Measurements from ENCODE around the gene DZIP1L. TPM values are rescaled to one million over a fixed set of nuclear protein-coding genes. Genes with fewer than 3 reads are reported as not detected.

The DZIP1L gene
- total RNA-seq, 2 donors from 2014 or later = 32.0 to 32.5 TPM

GRCh38 chr3:138059261-138059660 lies 56.1 kb downstream of the DZIP1L start:
- Histone ChIP-seq H3K4me3 (ENCODE audit: low read length) (no peak overlapping the region), H3K9me3 (ENCODE audit: control insufficient read depth, low read length) (no peaks in the 10 kb centered on the region), H3K4me1 (ENCODE audit: control insufficient read depth, insufficient read depth, low read length) (no peaks in the 10 kb centered on the region), H3K36me3 (ENCODE audit: control insufficient read depth, insufficient read depth, low read length) (peaks cover 63% of the 10 kb centered on the region), H3K27ac (ENCODE audit: low read depth, low read length) (no peak overlapping the region), H3K27me3 (ENCODE audit: control insufficient read depth, insufficient read depth, low read length, poor library complexity, severe bottlenecking) (no peaks in the 10 kb centered on the region), H3K9ac (ENCODE audit: extremely low read depth, low read length, poor library complexity, severe bottlenecking) (no peak overlapping the region)
- Mint-ChIP-seq H3K4me3 (no peak overlapping the region), H3K36me3 (ENCODE audit: low read depth) (peaks cover 25% of the 10 kb centered on the region), H3K27ac (no peak overlapping the region), H3K9me3 (no peaks in the 10 kb centered on the region), H3K27me3 (ENCODE audit: insufficient read depth) (no peaks in the 10 kb centered on the region), H3K4me1 (no peaks in the 10 kb centered on the region)
- no peak for TF ChIP-seq CTCF (conservative IDR thresholded peaks at IDR 0.05)
- DNase-seq = no peak

- H3K4me3 Mint-ChIP-seq = no peak overlapping the region
- H3K36me3 Mint-ChIP-seq (ENCODE audit: low read depth) = peaks cover 11% of the 10 kb centered on the region
- H3K4me1 ChIP-seq (ENCODE audit: control insufficient read depth, insufficient read depth, low read length) = no peaks in the 10 kb centered on the region
- no peak overlapping the region for H3K4me3 ChIP-seq (ENCODE audit: low read length)
- no peaks in the 10 kb centered on the region for H3K4me1 Mint-ChIP-seq
- H3K27me3 ChIP-seq (ENCODE audit: control insufficient read depth, insufficient read depth, low read length, poor library complexity, severe bottlenecking) = no peaks in the 10 kb centered on the region
- no peak overlapping the region for H3K9ac ChIP-seq (ENCODE audit: extremely low read depth, low read length, poor library complexity, severe bottlenecking)
- no peak overlapping the region for H3K27ac Mint-ChIP-seq
- TF ChIP-seq CTCF (conservative IDR thresholded peaks at IDR 0.05) = no peak
- no peaks in the 10 kb centered on the region for H3K9me3 Mint-ChIP-seq
- 98% methylated on average over 2 of the region's 3 CpGs; no CpG with 5 or more reads in 1 of the 2 experiments for WGBS, 2 experiments (ENCODE audit: insufficient coverage in 1 of 2, insufficient read length in 1 of 2)
- peaks cover 51% of the 10 kb centered on the region for H3K36me3 ChIP-seq (ENCODE audit: control insufficient read depth, insufficient read depth, low read length)
- no peaks in the 10 kb centered on the region for H3K27me3 Mint-ChIP-seq (ENCODE audit: insufficient read depth)
- no peak overlapping the region for H3K27ac ChIP-seq (ENCODE audit: low read depth, low read length)
- DNase-seq = no peak
- no peaks in the 10 kb centered on the region for H3K9me3 ChIP-seq (ENCODE audit: control insufficient read depth, low read length)
Measured at GRCh38 chr3:138057384-138057783, 58.0 kb downstream of the DZIP1L start.

GRCh38 chr3:138054057-138054456 lies 61.4 kb downstream of the DZIP1L start:
- Mint-ChIP-seq H3K36me3 (ENCODE audit: low read depth) (no peaks in the 10 kb centered on the region), H3K27ac (no peak overlapping the region), H3K4me1 (peaks cover 7% of the 10 kb centered on the region), H3K4me3 (no peak overlapping the region), H3K27me3 (ENCODE audit: insufficient read depth) (no peaks in the 10 kb centered on the region), H3K9me3 (no peaks in the 10 kb centered on the region)
- Histone ChIP-seq H3K27ac (ENCODE audit: low read depth, low read length) (no peak overlapping the region), H3K36me3 (ENCODE audit: control insufficient read depth, insufficient read depth, low read length) (peaks cover 38% of the 10 kb centered on the region), H3K4me3 (ENCODE audit: low read length) (no peak overlapping the region), H3K9ac (ENCODE audit: extremely low read depth, low read length, poor library complexity, severe bottlenecking) (no peak overlapping the region), H3K27me3 (ENCODE audit: control insufficient read depth, insufficient read depth, low read length, poor library complexity, severe bottlenecking) (no peaks in the 10 kb centered on the region), H3K9me3 (ENCODE audit: control insufficient read depth, low read length) (no peaks in the 10 kb centered on the region), H3K4me1 (ENCODE audit: control insufficient read depth, insufficient read depth, low read length) (peaks cover 1% of the 10 kb centered on the region)
- no peak for DNase-seq
- no peak for TF ChIP-seq CTCF (conservative IDR thresholded peaks at IDR 0.05)
- WGBS, 2 experiments (ENCODE audit: insufficient coverage in 1 of 2, insufficient read length in 1 of 2) = 96% methylated on average over 1 of the region's 1 CpG; no CpG with 5 or more reads in 1 of the 2 experiments
